Body of pancreas (tissue), 4 donors: Measurements from ENCODE around the gene TOR4A.

Source experiments
- POLR2A ChIP-seq, 3 donors: fragments of 450-650 bp; IDR thresholded peaks; one replicate each; pipeline ENCODE4 v1.6.1; 2016; ENCODE audit warnings: antibody characterized with exemption in 3 of 3, mild to moderate bottlenecking in 2 of 3
- TF ChIP-seq, protein P1 (sequence below), 7 experiments: fragments of 450-650 bp in 4 of 7; fragments of 200-600 bp in 3 of 7; sonication (generic) in 3 of 7; IDR thresholded peaks; one replicate each; pipeline ENCODE4 v1.5.1; 2016 to 2019; ENCODE audit warnings: antibody characterized with exemption in 7 of 7

DNA sequence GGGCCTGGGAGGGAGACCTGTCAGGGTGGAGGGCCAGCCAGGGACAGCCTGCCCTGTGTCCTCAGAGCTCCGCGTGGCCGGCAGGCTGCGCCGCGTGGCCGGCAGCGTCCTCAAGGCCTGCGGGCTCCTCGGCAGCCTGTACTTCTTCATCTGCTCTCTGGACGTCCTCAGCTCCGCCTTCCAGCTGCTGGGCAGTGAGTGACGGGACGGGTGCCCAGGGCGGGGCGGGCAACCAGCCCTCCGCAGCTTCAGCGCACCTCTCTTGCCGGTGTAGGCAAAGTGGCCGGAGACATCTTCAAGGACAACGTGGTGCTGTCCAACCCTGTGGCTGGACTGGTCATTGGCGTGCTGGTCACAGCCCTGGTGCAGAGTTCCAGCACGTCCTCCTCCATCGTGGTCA is 45.0 kb upstream of the TOR4A start:
- no peak for TF ChIP-seq POLR2A (IDR thresholded peaks at IDR 0.05)
- TF ChIP-seq, protein P1, sequence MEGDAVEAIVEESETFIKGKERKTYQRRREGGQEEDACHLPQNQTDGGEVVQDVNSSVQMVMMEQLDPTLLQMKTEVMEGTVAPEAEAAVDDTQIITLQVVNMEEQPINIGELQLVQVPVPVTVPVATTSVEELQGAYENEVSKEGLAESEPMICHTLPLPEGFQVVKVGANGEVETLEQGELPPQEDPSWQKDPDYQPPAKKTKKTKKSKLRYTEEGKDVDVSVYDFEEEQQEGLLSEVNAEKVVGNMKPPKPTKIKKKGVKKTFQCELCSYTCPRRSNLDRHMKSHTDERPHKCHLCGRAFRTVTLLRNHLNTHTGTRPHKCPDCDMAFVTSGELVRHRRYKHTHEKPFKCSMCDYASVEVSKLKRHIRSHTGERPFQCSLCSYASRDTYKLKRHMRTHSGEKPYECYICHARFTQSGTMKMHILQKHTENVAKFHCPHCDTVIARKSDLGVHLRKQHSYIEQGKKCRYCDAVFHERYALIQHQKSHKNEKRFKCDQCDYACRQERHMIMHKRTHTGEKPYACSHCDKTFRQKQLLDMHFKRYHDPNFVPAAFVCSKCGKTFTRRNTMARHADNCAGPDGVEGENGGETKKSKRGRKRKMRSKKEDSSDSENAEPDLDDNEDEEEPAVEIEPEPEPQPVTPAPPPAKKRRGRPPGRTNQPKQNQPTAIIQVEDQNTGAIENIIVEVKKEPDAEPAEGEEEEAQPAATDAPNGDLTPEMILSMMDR (IDR thresholded peaks at IDR 0.05): no peak
